ENCODE measurements around the gene ST3GAL4.

GRCh38 chr11:126339073-126339862 lies 16.2 kb upstream of the ST3GAL4 start:
- no peak for TF ChIP-seq CTCF (IDR thresholded peaks at IDR 0.05 in 4 of 5, conservative IDR thresholded peaks at IDR 0.05 in 1 of 5)
- TF ChIP-seq POLR2A (IDR thresholded peaks at IDR 0.05) = no peak

All from gastrocnemius medialis (tissue), 4 donors.